HFF-Myc (cell line): ENCODE data around the gene HOXA3.

ENCODE experiments used
- DNase-seq: peaks from one replicate; pipeline ENCODE4 v3.0.0-alpha.2; 2011; ENCODE audit warnings: low read depth; ENCODE audit errors: extremely low read depth
- H3K4me3 ChIP-seq: replicated peaks from 2 replicates; pipeline ENCODE4 v1.5.1; 2011; ENCODE audit warnings: low read depth, mild to moderate bottlenecking, control low read depth, low read length
- TF ChIP-seq, protein P1 (sequence below): IDR thresholded peaks from 2 replicates; pipeline ENCODE4 v1.5.1; 2012; ENCODE audit warnings: mild to moderate bottlenecking, low read depth, low read length, control low read depth; ENCODE audit errors: missing control alignments

The HOXA3 gene

DNA sequence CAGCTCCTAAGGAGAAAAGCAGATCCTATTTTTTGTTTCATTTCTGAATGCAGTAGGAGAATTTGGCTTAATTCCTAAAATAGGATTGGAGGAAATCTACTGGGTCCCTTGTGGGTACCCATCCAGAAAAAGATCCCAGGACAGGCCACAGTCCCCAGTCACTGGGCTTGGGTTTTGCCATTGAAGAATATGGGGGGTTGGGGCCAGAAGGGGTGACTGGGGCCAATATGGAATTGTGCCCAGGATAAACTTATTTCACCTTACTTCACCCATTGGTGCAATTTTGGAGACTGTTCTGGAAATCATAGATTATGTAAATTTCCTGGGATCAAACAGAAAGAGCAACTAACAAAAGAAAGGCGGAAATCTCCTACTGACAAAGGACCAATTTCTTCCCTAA, 13.9 kb downstream of the HOXA3 start:
- no peak overlapping the region for H3K4me3 ChIP-seq
- TF ChIP-seq, protein P1, sequence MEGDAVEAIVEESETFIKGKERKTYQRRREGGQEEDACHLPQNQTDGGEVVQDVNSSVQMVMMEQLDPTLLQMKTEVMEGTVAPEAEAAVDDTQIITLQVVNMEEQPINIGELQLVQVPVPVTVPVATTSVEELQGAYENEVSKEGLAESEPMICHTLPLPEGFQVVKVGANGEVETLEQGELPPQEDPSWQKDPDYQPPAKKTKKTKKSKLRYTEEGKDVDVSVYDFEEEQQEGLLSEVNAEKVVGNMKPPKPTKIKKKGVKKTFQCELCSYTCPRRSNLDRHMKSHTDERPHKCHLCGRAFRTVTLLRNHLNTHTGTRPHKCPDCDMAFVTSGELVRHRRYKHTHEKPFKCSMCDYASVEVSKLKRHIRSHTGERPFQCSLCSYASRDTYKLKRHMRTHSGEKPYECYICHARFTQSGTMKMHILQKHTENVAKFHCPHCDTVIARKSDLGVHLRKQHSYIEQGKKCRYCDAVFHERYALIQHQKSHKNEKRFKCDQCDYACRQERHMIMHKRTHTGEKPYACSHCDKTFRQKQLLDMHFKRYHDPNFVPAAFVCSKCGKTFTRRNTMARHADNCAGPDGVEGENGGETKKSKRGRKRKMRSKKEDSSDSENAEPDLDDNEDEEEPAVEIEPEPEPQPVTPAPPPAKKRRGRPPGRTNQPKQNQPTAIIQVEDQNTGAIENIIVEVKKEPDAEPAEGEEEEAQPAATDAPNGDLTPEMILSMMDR, result no peak
- DNase-seq, result no peak

DNA sequence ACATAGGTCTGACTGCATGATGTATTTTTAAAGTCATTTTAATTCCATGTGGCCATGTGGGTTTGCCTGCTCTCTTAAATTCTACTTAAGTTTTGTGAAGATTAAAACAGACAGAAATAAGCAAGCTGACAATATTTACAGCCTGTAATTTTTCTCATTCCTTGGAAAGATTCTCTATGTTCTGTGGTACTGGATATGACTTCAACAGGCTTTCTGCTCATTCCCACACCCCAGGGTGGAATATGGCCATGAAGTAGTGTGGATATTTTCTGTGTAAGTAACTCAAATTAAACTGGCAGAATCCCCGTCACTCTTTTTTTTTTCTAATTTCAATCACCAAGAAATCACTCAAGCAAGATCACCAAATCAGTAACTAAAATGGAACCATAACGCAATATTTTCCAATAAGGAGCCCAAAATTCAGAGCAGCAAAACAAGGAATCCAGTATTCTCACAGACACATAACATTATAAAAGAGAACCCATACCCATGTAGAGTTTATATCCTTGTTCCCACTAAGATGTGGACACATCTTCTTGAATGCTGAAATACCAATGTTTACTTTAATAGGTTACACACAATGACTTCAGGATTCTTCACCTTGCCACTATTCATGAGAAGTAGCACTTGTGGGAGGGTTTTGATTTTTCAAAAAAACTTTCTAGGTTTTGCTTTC, 14.6 kb downstream of the HOXA3 start:
- DNase-seq, result no peak

DNA sequence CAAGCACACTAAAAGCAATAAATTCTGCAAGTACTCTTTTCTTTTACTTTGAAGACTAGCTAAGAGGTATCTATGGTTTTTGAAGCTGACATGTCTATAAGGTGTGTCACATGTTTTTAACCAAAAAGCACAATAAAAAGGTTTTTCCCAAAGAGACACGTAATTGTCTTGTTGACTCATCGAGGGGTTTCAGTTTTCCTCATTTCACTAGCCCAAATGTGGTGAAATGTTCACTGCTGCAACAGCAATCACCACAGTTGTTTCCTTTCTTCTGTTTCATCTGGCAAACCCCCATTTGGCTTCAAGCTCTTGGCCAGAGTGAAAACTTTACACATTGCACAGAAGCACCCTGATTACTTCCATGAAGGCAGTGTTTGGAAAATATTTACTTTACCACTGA, 18.0 kb downstream of the HOXA3 start:
- DNase-seq, result no peak
- TF ChIP-seq, protein P1, result no peak
- no peak overlapping the region for H3K4me3 ChIP-seq

More for the DNA sequence above, 14.6 kb downstream of the HOXA3 start:
- TF ChIP-seq, protein P1, result no peak
- H3K4me3 ChIP-seq, result no peak overlapping the region

DNA sequence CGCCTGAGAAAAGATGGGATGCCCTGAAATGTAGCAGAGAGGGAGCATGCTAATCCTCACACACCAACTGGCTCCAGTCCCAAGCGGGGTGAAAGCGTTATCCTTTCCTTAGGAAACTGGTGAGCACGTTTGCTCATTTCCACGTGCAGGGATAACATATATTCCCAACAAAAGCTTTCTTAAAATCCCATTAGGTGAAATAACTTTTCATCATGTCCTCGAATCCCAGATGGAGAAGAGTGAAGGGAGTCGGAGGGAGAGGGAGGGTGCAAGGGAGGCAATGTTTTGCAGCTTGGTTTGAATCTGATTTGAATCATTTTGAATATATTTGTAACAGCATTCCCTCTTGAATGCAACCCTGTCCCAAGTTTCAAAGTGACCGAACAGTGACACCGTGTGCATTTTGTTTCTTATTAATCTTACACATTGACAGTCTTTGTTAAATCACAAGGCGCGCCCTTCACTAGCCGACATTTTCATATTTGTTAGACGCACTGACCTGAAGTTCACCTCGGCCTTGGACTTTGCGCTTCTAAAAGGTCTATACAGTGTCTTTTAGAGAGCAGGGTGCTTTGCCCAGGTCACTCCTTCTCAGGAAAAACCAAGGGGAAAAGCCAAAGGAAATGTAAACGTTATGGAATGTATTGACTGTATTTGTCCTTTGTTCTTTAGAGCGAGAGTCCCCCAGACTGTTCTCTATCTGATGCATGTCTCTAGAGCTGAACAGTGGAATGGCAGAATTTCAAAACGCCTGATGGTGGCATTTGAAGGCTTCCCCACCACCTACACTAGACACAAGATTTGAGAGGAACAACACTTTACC, 18.8 kb downstream of the HOXA3 start:
- DNase-seq, result no peak
- TF ChIP-seq, protein P1, result no peak

DNA sequence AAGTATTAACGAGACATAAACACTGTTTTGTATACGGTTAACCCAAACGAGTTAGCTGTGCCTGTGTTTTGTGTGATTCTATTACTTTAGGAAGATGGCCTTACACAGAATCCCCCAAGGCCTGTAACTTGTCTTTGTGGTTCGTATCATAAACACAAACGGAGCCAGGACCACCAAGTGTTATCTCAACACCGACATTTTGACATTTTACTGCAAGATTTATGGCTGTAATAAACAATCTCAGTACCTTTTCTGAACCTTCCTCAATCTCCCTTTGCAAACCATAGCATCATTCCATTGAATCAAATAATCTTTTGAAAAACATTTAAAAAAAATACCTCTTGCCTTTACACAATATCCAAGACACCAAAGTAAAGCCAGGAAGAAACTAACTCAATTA, 19.4 kb downstream of the HOXA3 start:
- no peak for DNase-seq
- no peak overlapping the region for H3K4me3 ChIP-seq
- TF ChIP-seq, protein P1, result no peak

More for the DNA sequence above, 18.8 kb downstream of the HOXA3 start:
- H3K4me3 ChIP-seq, result no peak overlapping the region

DNA sequence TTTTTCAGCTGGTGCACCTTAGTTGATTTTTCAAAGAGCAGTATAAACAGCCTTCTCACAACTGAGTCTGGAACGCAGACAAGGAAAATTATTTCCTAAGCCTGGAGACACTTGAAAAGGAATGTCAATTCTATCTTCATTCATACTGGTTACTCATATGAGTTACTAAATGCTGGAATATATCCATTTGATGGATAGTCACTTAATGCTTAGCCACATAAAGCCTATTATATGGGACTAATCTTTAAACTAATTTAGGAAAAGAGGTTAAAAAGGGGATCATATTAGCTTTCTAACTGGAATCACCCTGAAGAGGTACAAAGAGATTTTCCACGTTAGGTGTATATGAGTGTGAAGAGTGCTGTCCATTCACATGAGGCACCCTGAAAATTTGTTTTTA, 20.2 kb downstream of the HOXA3 start:
- DNase-seq, result no peak
- TF ChIP-seq, protein P1, result no peak

More for the DNA sequence above, 20.2 kb downstream of the HOXA3 start:
- no peak overlapping the region for H3K4me3 ChIP-seq
